Right cardiac atrium (tissue), 5 donors: ENCODE data around the gene ZMYND19. TPM values are rescaled to one million over a fixed set of nuclear protein-coding genes. Genes with fewer than 3 reads are reported as not detected.
"Not testable (repeated sequence)": the region's sequence is repeated elsewhere in the genome, so short reads cannot be mapped to it uniquely, and the experiment has no call there.

ENCODE experiments used
- ATAC-seq, 2 donors: fragments of 200-7000 bp; cut with Tn5 transposase; one replicate each; pipeline versions ENCODE4 v1.8.0 to v1.9.1; 2020; ENCODE audit warnings: moderate library complexity in 2 of 2, mild to moderate bottlenecking in 1 of 2
- DNase-seq, 3 donors: peaks; one replicate each; pipeline ENCODE4 v3.0.0-alpha.2; 2020
- H3K27ac ChIP-seq: one replicate; pipeline ENCODE4 v1.5.1; 2013; ENCODE audit warnings: mild to moderate bottlenecking, low read length, control low read depth, moderate library complexity
- H3K27me3 ChIP-seq: one replicate; pipeline ENCODE4 v1.6.1; 2013; ENCODE audit not compliant: control insufficient read depth, insufficient read depth
- H3K4me1 ChIP-seq: one replicate; pipeline ENCODE4 v1.6.1; 2013; ENCODE audit warnings: low read length; ENCODE audit not compliant: control insufficient read depth, insufficient read depth
- H3K4me3 ChIP-seq: one replicate; pipeline ENCODE4 v1.5.1; 2013; ENCODE audit warnings: low read length, control low read depth
- H3K9me3 ChIP-seq: one replicate; pipeline ENCODE4 v1.6.1; 2013; ENCODE audit warnings: low read length; ENCODE audit not compliant: control insufficient read depth
- WGBS: extraction: QIAGEN DNeasy Blood & Tissue Kit; methylation state at CpG from one replicate; pipeline ENCODE4 v1.1.7; 2013; 5-methylcytosine and 5-hydroxymethylcytosine counted together
- intact Hi-C, 4 donors: fragments of 100-400 bp; cut with DNase I; formaldehyde crosslinking; loops; one replicate each; pipeline versions ENCODE4 v1.11.0 to v1.14.0; 2022 to 2023
- polyA plus RNA-seq: library from polyadenylated mRNA; stranded (reverse); fragments of 200-250 nt; gene quantifications from one replicate; pipeline ENCODE4 v1.2.3, GENCODE V29; 2013
- total RNA-seq, 4 donors: library from RNA; stranded (reverse); fragmentation: NEBNext Ultra II Directional; extraction: Animal tissue kit (Norgen Biotek cat#: 25700); gene quantifications; one replicate each; pipeline ENCODE4 v1.2.1, GENCODE V29; 2021
- donor health status: healthy with polysubstance abuse.
- donor health status: DM: no; HTN: yes; CAD: no.
- donor health status: DM: no; HTN: no; CAD: no.
- donor health status: DM: no; HTN: yes; CAD: no; lungs with severe emphysema.
- donor health status: DM: yes; HTN: yes; CAD: no.

Gene ZMYND19
- total and polyA plus RNA-seq, 5 donors: 7.6 to 9.5 (median 9.1) TPM

GRCh38 chr9:137626464-137626863 lies 36.2 kb upstream of the ZMYND19 start:
- intact Hi-C loops: no loop called here
- WGBS: 73% methylated on average over 4 of the region's 4 CpGs
- peaks cover 4% of the 10 kb centered on the region for H3K4me1 ChIP-seq
- no peak overlapping the region for H3K4me3 ChIP-seq
- no peak overlapping the region for H3K27ac ChIP-seq
- no peaks in the 10 kb centered on the region for H3K27me3 ChIP-seq
- ATAC-seq (no peak), DNase-seq (no peak)
- no peaks in the 10 kb centered on the region for H3K9me3 ChIP-seq

- peaks cover 12% of the 10 kb centered on the region for H3K4me1 ChIP-seq
These were observed 31.9 kb upstream of the ZMYND19 start for GRCh38 chr9:137622211-137622610.

GRCh38 chr9:137621131-137621757 lies 30.9 kb upstream of the ZMYND19 start:
- H3K4me3 ChIP-seq: no peak overlapping the region
- 54% methylated on average over 6 of the region's 6 CpGs for WGBS
- H3K4me1 ChIP-seq: peaks cover 12% of the 10 kb centered on the region
- intact Hi-C loops: no loop called here
- no peak overlapping the region for H3K27ac ChIP-seq
- DNase-seq (no peak), ATAC-seq (no peak)
- no peaks in the 10 kb centered on the region for H3K27me3 ChIP-seq
- H3K9me3 ChIP-seq: no peaks in the 10 kb centered on the region

More at GRCh38 chr9:137622211-137622610, 31.9 kb upstream of the ZMYND19 start:
- WGBS: 89% methylated on average over 8 of the region's 8 CpGs
- intact Hi-C loops, H3K9me3 ChIP-seq, H3K4me3 ChIP-seq, H3K27ac ChIP-seq, DNase-seq, ATAC-seq, H3K27me3 ChIP-seq: not testable (repeated sequence)

GRCh38 chr9:137620581-137620980 lies 30.3 kb upstream of the ZMYND19 start:
- H3K27me3 ChIP-seq: no peaks in the 10 kb centered on the region
- H3K4me3 ChIP-seq: no peak overlapping the region
- 74% methylated on average over 7 of the region's 7 CpGs for WGBS
- H3K4me1 ChIP-seq: peaks cover 12% of the 10 kb centered on the region
- no peaks in the 10 kb centered on the region for H3K9me3 ChIP-seq
- DNase-seq: no peak
- no peak overlapping the region for H3K27ac ChIP-seq
- no peak for ATAC-seq
- intact Hi-C loops: no loop called here

GRCh38 chr9:137620048-137620405 lies 29.7 kb upstream of the ZMYND19 start:
- intact Hi-C loops: no loop called here

GRCh38 chr9:137619240-137620047 lies 29.1 kb upstream of the ZMYND19 start:
- ATAC-seq (peak in 1 of 2 donors; percentile 3), DNase-seq (peak; percentile 46 to 75 (median 67))
- WGBS: under 1% methylated on average over 56 of the region's 58 CpGs
- intact Hi-C loops: no loop called here
- Histone ChIP-seq H3K27ac (peak overlapping the region; percentile 93), H3K9me3 (no peaks in the 10 kb centered on the region), H3K27me3 (no peaks in the 10 kb centered on the region), H3K4me1 (peaks cover 12% of the 10 kb centered on the region), H3K4me3 (peak overlapping the region; percentile 99)

More at GRCh38 chr9:137620048-137620405, 29.7 kb upstream of the ZMYND19 start:
- ATAC-seq (no peak), DNase-seq (no peak)
- Histone ChIP-seq H3K9me3 (no peaks in the 10 kb centered on the region), H3K27me3 (no peaks in the 10 kb centered on the region), H3K27ac (no peak overlapping the region), H3K4me3 (peak overlapping the region; percentile 99), H3K4me1 (peaks cover 12% of the 10 kb centered on the region)
- 58% methylated on average over 4 of the region's 4 CpGs for WGBS

GRCh38 chr9:137618105-137619067 lies 28.1 kb upstream of the ZMYND19 start, which contains the start of gene EHMT1:
Gene EHMT1 (plus strand): TSS chr9:137619005. CDS start chr9:137619029, 24 bp downstream.
- under 1% methylated on average over 94 of the region's 94 CpGs for WGBS
- Histone ChIP-seq H3K4me1 (peaks cover 12% of the 10 kb centered on the region), H3K27ac (peak within 1 kb of the TSS; percentile 93), H3K4me3 (peak within 1 kb of the TSS; percentile 99), H3K9me3 (no peaks in the 10 kb centered on the region), H3K27me3 (no peaks in the 10 kb centered on the region)
- intact Hi-C loops: no loop called here
- ATAC-seq (peak; percentile 78 to 85), DNase-seq (peak; percentile 86 to 96 (median 94))

- H3K4me1 ChIP-seq: peaks cover 14% of the 10 kb centered on the region
- 89% methylated on average over 19 of the region's 19 CpGs for WGBS
- no peak overlapping the region for H3K4me3 ChIP-seq
- H3K27ac ChIP-seq: no peak overlapping the region
- intact Hi-C loops: no loop called here
- H3K27me3 ChIP-seq: no peaks in the 10 kb centered on the region
- ATAC-seq: no peak
- DNase-seq: peak in 2 of 3 donors; percentile 62
- no peaks in the 10 kb centered on the region for H3K9me3 ChIP-seq
These were observed 25.1 kb upstream of the ZMYND19 start for GRCh38 chr9:137615387-137615871.

- ATAC-seq (no peak), DNase-seq (peak in 1 of 3 donors; percentile 62)
- H3K4me3 ChIP-seq: no peak overlapping the region
- no peaks in the 10 kb centered on the region for H3K9me3 ChIP-seq
- H3K27me3 ChIP-seq: no peaks in the 10 kb centered on the region
- 92% methylated on average over 25 of the region's 25 CpGs for WGBS
- intact Hi-C loops: no loop called here
- peaks cover 12% of the 10 kb centered on the region for H3K4me1 ChIP-seq
- H3K27ac ChIP-seq: no peak overlapping the region
These were observed 24.5 kb upstream of the ZMYND19 start for GRCh38 chr9:137614631-137615386.
